IMR-90 (cell line): ENCODE data around the gene DENND1A. TPM values are rescaled to one million over a fixed set of nuclear protein-coding genes. Genes with fewer than 3 reads are reported as not detected.

Source experiments
- ATAC-seq: fragments of 200-7000 bp; cut with Tn5 transposase; 2 replicates; pipeline ENCODE4 v1.9.1; 2020; ENCODE audit warnings: low read depth, mild to moderate bottlenecking, moderate library complexity
- BruUV-seq: library from RNA; stranded (reverse); fragments of 400-500 nt; replicated peaks from 2 replicates; lab custom pipeline; 2021; lab: Mats Ljungman, UMichigan
- CTCF ChIA-PET: fragments of 300-600 bp; formaldehyde crosslinking; extraction: SDS; loops from one replicate; lab custom pipeline; 2021; ENCODE audit warnings: antibody characterized with exemption; lab: Yijun Ruan, JAX
- POLR2A ChIA-PET: fragments of 300-600 bp; sonication (Branson Sonifier 250); formaldehyde crosslinking; loops from one replicate; lab custom pipeline; 2022; ENCODE audit warnings: antibody characterized with exemption; ENCODE audit not compliant: unreplicated experiment; lab: Charles Lee
- DNase-seq: peaks from one replicate; pipeline ENCODE4 v3.0.0; 2013
- H2AFZ ChIP-seq: replicated peaks from 2 replicates; pipeline ENCODE3; 2013; ENCODE audit warnings: low read length, mild to moderate bottlenecking; ENCODE audit not compliant: poor library complexity
- H2AK5ac ChIP-seq: 2 replicates; pipeline ENCODE4 v1.6.1; 2013; ENCODE audit warnings: low read depth, low read length, inconsistent platforms
- H2AK9ac ChIP-seq: replicated peaks from 2 replicates; pipeline ENCODE3; 2013; ENCODE audit warnings: mild to moderate bottlenecking, low read depth, low read length, moderate library complexity; ENCODE audit not compliant: poor library complexity
- H2BK120ac ChIP-seq: 2 replicates; pipeline ENCODE4 v1.6.1; 2013; ENCODE audit warnings: low read depth, low read length, inconsistent platforms
- H2BK15ac ChIP-seq: 3 replicates; pipeline ENCODE4 v1.6.1; 2013; ENCODE audit warnings: low read depth, low read length, inconsistent platforms
- H2BK20ac ChIP-seq: 2 replicates; pipeline ENCODE4 v1.6.1; 2013; ENCODE audit warnings: low read depth, mild to moderate bottlenecking, inconsistent platforms, low read length, moderate library complexity
- H2BK5ac ChIP-seq: 2 replicates; pipeline ENCODE4 v1.6.1; 2013; ENCODE audit warnings: mild to moderate bottlenecking, low read depth, low read length, inconsistent platforms; ENCODE audit not compliant: poor library complexity, severe bottlenecking
- H3K14ac ChIP-seq: replicated peaks from 2 replicates; pipeline ENCODE4 v1.6.1; 2013; ENCODE audit warnings: low read depth, low read length, inconsistent platforms
- H3K18ac ChIP-seq: 2 replicates; pipeline ENCODE4 v1.6.1; 2013; ENCODE audit warnings: low read depth, low read length, control low read depth
- H3K23ac ChIP-seq: 2 replicates; pipeline ENCODE4 v1.6.1; 2013; ENCODE audit warnings: low read depth, low read length, inconsistent platforms
- H3K27ac ChIP-seq: 2 replicates; pipeline ENCODE4 v1.5.1; 2013; ENCODE audit warnings: mild to moderate bottlenecking, control low read depth, low read length; ENCODE audit not compliant: insufficient read depth
- H3K27me3 ChIP-seq: 2 replicates; pipeline ENCODE4 v1.6.1; 2013; ENCODE audit warnings: low read length; ENCODE audit not compliant: control insufficient read depth, insufficient read depth
- H3K36me3 ChIP-seq: 2 replicates; pipeline ENCODE4 v1.6.1; 2013; ENCODE audit warnings: low read length, mixed read lengths; ENCODE audit not compliant: control insufficient read depth, insufficient read depth
- H3K4ac ChIP-seq: 2 replicates; pipeline ENCODE4 v1.6.1; 2013; ENCODE audit warnings: low read depth, low read length, inconsistent platforms
- H3K4me1 ChIP-seq: 2 replicates; pipeline ENCODE4 v1.6.1; 2013; ENCODE audit warnings: low read length, mixed read lengths; ENCODE audit not compliant: control insufficient read depth, insufficient read depth
- H3K4me2 ChIP-seq: 2 replicates; pipeline ENCODE4 v1.6.1; 2013; ENCODE audit warnings: low read depth, mild to moderate bottlenecking, control low read depth, low read length, moderate library complexity
- H3K4me3 ChIP-seq: 2 replicates; pipeline ENCODE4 v1.5.1; 2013; ENCODE audit warnings: low read depth, mild to moderate bottlenecking, control low read depth, low read length, moderate library complexity; ENCODE audit not compliant: insufficient read depth
- H3K56ac ChIP-seq: 2 replicates; pipeline ENCODE4 v1.6.1; 2013; ENCODE audit warnings: low read length, inconsistent platforms; ENCODE audit not compliant: insufficient read depth; ENCODE audit errors: extremely low read depth
- H3K79me1 ChIP-seq, 2 experiments: 2 replicates each; pipeline ENCODE4 v1.6.1; 2013; ENCODE audit warnings: low read length in 2 of 2, inconsistent platforms in 1 of 2, low read depth in 1 of 2
- H3K9ac ChIP-seq: 2 replicates; pipeline ENCODE4 v1.6.1; 2013; ENCODE audit warnings: low read depth, low read length, control low read depth
- H3K9me1 ChIP-seq: 2 replicates; pipeline ENCODE4 v1.6.1; 2013; ENCODE audit warnings: low read length, inconsistent platforms; ENCODE audit not compliant: insufficient read depth
- H3K9me3 ChIP-seq: 2 replicates; pipeline ENCODE4 v1.6.1; 2013; ENCODE audit warnings: low read length; ENCODE audit not compliant: control insufficient read depth, insufficient read depth
- H4K20me1 ChIP-seq: 2 replicates; pipeline ENCODE4 v1.6.1; 2013; ENCODE audit warnings: low read length, inconsistent platforms; ENCODE audit not compliant: insufficient read depth
- H4K5ac ChIP-seq: 2 replicates; pipeline ENCODE4 v1.6.1; 2013; ENCODE audit warnings: mild to moderate bottlenecking, low read depth, low read length, control low read depth
- H4K8ac ChIP-seq, 2 experiments: 2 replicates each; pipeline ENCODE4 v1.6.1; 2013; ENCODE audit warnings: low read depth in 2 of 2, low read length in 2 of 2, control low read depth in 1 of 2, inconsistent platforms in 1 of 2
- H4K91ac ChIP-seq: 2 replicates; pipeline ENCODE4 v1.6.1; 2013; ENCODE audit warnings: low read depth, low read length, inconsistent platforms; ENCODE audit not compliant: insufficient read depth
- BHLHE40 ChIP-seq: fragments of 150-350 bp; IDR thresholded peaks from 2 replicates; pipeline ENCODE4 v1.6.1; 2016; ENCODE audit warnings: mild to moderate bottlenecking, low read depth, low read length
- CEBPB ChIP-seq: IDR thresholded peaks from 2 replicates; pipeline ENCODE4 v1.6.1; 2012; ENCODE audit warnings: low read depth, low read length, improper control_type of control experiment
- CHD1 ChIP-seq: IDR thresholded peaks from 2 replicates; pipeline ENCODE4 v1.6.1; 2012; ENCODE audit warnings: low read depth, low read length, improper control_type of control experiment
- CTCF ChIP-seq: conservative IDR thresholded peaks from 2 replicates; pipeline ENCODE4 v1.5.1; 2012; ENCODE audit warnings: mild to moderate bottlenecking, low read depth, low read length, improper control_type of control experiment
- ELK1 ChIP-seq: fragments of 150-350 bp; IDR thresholded peaks from 2 replicates; pipeline ENCODE4 v1.6.1; 2016; ENCODE audit warnings: low read depth, mild to moderate bottlenecking, low read length, moderate library complexity, borderline replicate concordance
- FOS ChIP-seq: fragments of 150-350 bp; IDR thresholded peaks from 2 replicates; pipeline ENCODE4 v1.6.1; 2016; ENCODE audit warnings: low read depth, low read length
- MAFK ChIP-seq: IDR thresholded peaks from 2 replicates; pipeline ENCODE4 v1.6.1; 2012; ENCODE audit warnings: low read depth, low read length, improper control_type of control experiment
- MAZ ChIP-seq: IDR thresholded peaks from 2 replicates; pipeline ENCODE4 v1.6.1; 2012; ENCODE audit warnings: low read depth, mild to moderate bottlenecking, low read length, improper control_type of control experiment, moderate library complexity, borderline replicate concordance
- MXI1 ChIP-seq: IDR thresholded peaks from 2 replicates; pipeline ENCODE4 v1.6.1; 2012; ENCODE audit warnings: low read depth, mild to moderate bottlenecking, low read length, moderate library complexity, borderline replicate concordance
- NFE2L2 ChIP-seq: fragments of 150-350 bp; IDR thresholded peaks from 2 replicates; pipeline ENCODE4 v1.6.1; 2016; ENCODE audit warnings: low read depth, mild to moderate bottlenecking, low read length
- POLR2A ChIP-seq: IDR thresholded peaks from 2 replicates; pipeline ENCODE4 v1.6.1; 2012; ENCODE audit warnings: mild to moderate bottlenecking, low read depth, low read length
- RAD21 ChIP-seq: IDR thresholded peaks from 2 replicates; pipeline ENCODE4 v1.6.1; 2012; ENCODE audit warnings: low read length, improper control_type of control experiment
- RCOR1 ChIP-seq: IDR thresholded peaks from 2 replicates; pipeline ENCODE4 v1.6.1; 2012; ENCODE audit warnings: mild to moderate bottlenecking, low read length, improper control_type of control experiment; ENCODE audit not compliant: insufficient replicate concordance
- RFX5 ChIP-seq: IDR thresholded peaks from 2 replicates; pipeline ENCODE4 v1.8.0; 2012; ENCODE audit warnings: low read depth, mild to moderate bottlenecking, low read length, moderate library complexity
- SMC3 ChIP-seq: fragments of 150-350 bp; IDR thresholded peaks from 2 replicates; pipeline ENCODE4 v1.6.1; 2016; ENCODE audit warnings: low read depth, mild to moderate bottlenecking, antibody characterized with exemption, low read length, moderate library complexity
- WGBS, 2 experiments: methylation state at CpG; one replicate each; pipeline versions ENCODE4 v1.1.5 to v1.1.7; 2013; ENCODE audit warnings: missing lambda C conversion rate in 2 of 2; ENCODE audit not compliant: insufficient read length in 1 of 2; ENCODE audit errors: extremely low coverage in 2 of 2; 5-methylcytosine and 5-hydroxymethylcytosine counted together
- dilution Hi-C: fragments of 300-500 bp; cut with HindIII; formaldehyde crosslinking; loops from one replicate; pipeline ENCODE4 v1.14.3; 2018; ENCODE audit warnings: low sequenced_read_pairs; ENCODE audit not compliant: unreplicated experiment
- in situ Hi-C: fragments of 300-500 bp; cut with MboI; formaldehyde crosslinking; loops from 3 replicates; pipeline ENCODE4 v1.14.3; 2019; ENCODE audit warnings: low sequenced_read_pairs, inconsistent platforms, mixed read lengths
- intact Hi-C: fragments of 100-400 bp; cut with micrococcal nuclease; formaldehyde crosslinking; loops from 2 replicates; pipeline ENCODE4 v1.10.0; 2022
- polyA plus RNA-seq, 3 experiments: library from polyadenylated mRNA; depleted of rRNA; stranded (reverse); fragments of >200 nt; gene quantifications; 2 replicates each; pipeline ENCODE4 v1.2.3, GENCODE V29; 2012; ENCODE audit warnings: low replicate concordance in 1 of 3
- total RNA-seq: library from RNA; depleted of rRNA; stranded (reverse); fragments of >200 nt; gene quantifications from 2 replicates; pipeline ENCODE4 v1.2.3, GENCODE V29; 2012

The DENND1A gene
- total and polyA plus RNA-seq, 2 of the 4 experiments (the other 2 are of a cell fraction): 21.4 to 27.6 TPM

- H2AK9ac ChIP-seq: no peak overlapping the region
- no peak overlapping the region for H2BK15ac ChIP-seq
- no TSS peak for BruUV-seq
- H4K5ac ChIP-seq: no peak overlapping the region
- H2BK5ac ChIP-seq: no peak overlapping the region
- H3K18ac ChIP-seq: no peak overlapping the region
- H3K4me2 ChIP-seq: no peak overlapping the region
- no peaks in the 10 kb centered on the region for H3K4me1 ChIP-seq
- no peak overlapping the region for H3K27ac ChIP-seq
- no peak overlapping the region for H2AK5ac ChIP-seq
- peaks cover 3% of the 10 kb centered on the region; the same call in 1 of the 2 replicates for H4K20me1 ChIP-seq
- intact Hi-C loops: loop anchor here (2.0 kb wide), 1 partner anchor 115 kb away; no protein-coding TSS in a partner anchor
- H2AFZ ChIP-seq: no peak overlapping the region
- in situ Hi-C loops: loop anchor here (25.0 kb wide), 1 partner anchor 506 kb away; the partner anchor contains the start of gene PDCL
- H3K4ac ChIP-seq: no peak overlapping the region
- no peak overlapping the region for H3K14ac ChIP-seq
- no peak overlapping the region; the same call in 1 of the 2 replicates for H3K23ac ChIP-seq
- H2BK120ac ChIP-seq: no peak overlapping the region
- H3K79me1 ChIP-seq: no peaks in the 10 kb centered on the region
- dilution Hi-C loops: no loop called here
- H3K56ac ChIP-seq: no peak overlapping the region
- no peak overlapping the region for H4K8ac ChIP-seq
- 67% methylated on average over 10 of the region's 13 CpGs; no CpG with 5 or more reads in 1 of the 2 experiments for WGBS, 2 experiments
- ATAC-seq (peak; percentile 15; the same call in 1 of the 2 replicates), DNase-seq (no peak)
- H3K9ac ChIP-seq: no peak overlapping the region
- peaks cover 13% of the 10 kb centered on the region for H3K27me3 ChIP-seq
- ChIA-PET CTCF (no interaction called here), POLR2A (no interaction called here)
- no peak overlapping the region for H3K4me3 ChIP-seq
- no peaks in the 10 kb centered on the region for H3K9me3 ChIP-seq
- no peak overlapping the region for H4K91ac ChIP-seq
- H3K9me1 ChIP-seq: peaks cover 4% of the 10 kb centered on the region
- no peak overlapping the region for H2BK20ac ChIP-seq
- H3K36me3 ChIP-seq: no peaks in the 10 kb centered on the region
- TF ChIP-seq CEBPB: no peak
- TF ChIP-seq RFX5: no peak
- no peak for TF ChIP-seq ELK1
- TF ChIP-seq FOS: no peak
- TF ChIP-seq RCOR1: no peak
- no peak for TF ChIP-seq CTCF
- TF ChIP-seq RAD21: no peak
- TF ChIP-seq MAZ: no peak
- TF ChIP-seq SMC3: no peak
- TF ChIP-seq POLR2A: no peak
- no peak for TF ChIP-seq CHD1
- TF ChIP-seq BHLHE40: no peak
- TF ChIP-seq MAFK: no peak
- TF ChIP-seq MXI1: no peak
- no peak for TF ChIP-seq NFE2L2
Measured at GRCh38 chr9:123343443-123344191, 586.3 kb downstream of the DENND1A start.
